CD4-positive, alpha-beta T cell treated with Interleukin-10 for 1 hour (primary cell): Measurements from ENCODE around the gene CTDSPL.
"Not testable (repeated sequence)": the region's sequence is repeated elsewhere in the genome, so short reads cannot be mapped to it uniquely, and the experiment has no call there.

Source experiments
- DNase-seq: peaks from one replicate; pipeline ENCODE4 v3.0.0-alpha.2; 2020

The CTDSPL gene

DNA sequence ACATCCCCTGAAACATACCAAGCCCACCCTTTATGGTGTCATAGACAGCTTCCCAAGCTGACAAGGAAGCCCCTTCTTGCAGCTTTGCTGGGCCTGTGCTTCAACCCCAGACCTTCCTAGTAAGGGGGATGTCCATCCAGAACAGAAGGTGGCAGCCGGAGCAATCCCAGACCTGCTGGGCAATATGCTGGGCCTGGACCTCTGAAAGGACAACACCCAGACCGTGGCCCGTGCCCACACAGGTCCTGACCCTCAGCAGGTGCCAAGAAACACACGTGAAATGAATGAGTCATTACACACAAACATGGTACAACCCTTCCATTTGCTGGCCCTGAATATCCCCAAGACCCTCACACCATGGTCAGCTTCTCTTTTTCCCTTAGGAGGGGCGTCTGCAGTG lies 109.1 kb downstream of the CTDSPL start:
- DNase-seq, result no peak

DNA sequence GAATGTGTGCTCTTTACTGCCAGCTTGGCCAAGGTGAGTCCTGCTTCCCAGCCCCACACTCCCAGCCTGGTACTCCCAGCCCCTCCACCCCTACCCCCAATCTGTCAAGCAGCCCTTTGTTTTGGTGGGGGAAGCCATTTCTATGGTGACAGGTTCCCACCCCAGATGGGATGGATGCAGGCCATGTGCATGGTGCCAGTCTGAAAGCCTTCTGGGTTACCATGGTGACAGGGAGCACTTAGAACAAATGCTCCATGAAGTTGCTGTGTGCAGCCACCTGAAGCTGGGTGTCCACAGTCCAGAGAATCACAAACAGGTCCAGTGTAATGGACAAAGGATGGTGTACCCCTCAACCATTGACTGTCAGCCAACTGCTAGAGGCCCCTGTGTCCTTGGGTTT lies 109.8 kb downstream of the CTDSPL start:
- no peak for DNase-seq

DNA sequence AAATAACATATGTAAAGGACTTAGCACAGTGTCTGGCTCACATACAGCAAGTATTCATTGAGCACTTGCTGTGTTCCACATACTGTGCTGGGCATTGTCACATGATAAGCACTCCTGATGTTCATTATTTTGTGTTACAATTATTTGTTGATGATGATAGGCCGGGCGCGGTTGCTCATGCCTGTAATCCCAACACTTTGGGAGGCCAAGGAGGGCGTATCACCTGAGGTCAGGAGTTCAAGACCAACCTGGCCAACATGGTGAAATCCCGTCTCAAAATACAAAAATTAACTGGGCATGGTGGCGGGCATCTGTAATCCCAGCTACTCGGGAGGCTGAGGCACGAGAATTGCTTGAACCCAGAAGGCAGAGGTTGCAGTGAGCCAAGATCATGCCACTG lies 110.4 kb downstream of the CTDSPL start:
- not testable (repeated sequence) for DNase-seq

DNA sequence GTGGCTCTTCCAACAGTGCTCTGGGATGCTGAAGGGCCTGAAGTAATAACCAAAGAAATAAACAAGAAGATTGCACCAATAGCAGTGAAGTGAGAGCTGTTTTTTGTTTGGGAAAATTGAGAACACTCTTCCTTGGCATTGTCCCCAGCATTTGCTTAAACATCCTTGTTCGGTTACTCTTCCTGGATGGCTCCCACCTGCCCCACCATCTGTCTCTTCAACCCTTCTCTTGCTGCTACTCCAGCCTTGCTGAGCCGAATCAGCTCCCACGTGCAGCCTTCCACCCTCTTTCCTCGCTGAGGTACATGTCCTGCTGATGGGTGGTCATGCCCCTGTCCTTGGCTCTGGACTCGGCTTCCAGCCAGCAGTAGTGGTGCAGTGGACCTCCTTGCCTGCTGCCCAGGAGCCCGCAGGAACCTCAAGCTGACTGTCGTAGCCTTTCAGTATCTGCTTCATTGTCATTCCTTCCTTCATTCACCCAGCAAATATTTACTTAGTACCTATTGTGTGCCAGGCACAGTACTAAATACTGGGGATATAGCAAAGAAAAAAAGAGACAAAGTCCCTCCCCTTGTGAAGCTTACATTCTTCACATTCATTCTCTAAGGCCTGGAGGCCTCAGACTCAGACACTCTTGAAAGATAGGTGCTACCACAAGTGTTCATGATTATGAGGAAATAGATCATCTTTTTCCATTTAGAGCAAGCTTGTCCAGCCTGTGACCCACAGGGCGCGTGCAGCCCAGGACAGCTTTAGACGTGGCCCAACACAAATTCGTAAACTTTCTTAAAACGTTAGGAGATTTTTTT lies 111.8 kb downstream of the CTDSPL start:
- DNase-seq, result no peak

DNA sequence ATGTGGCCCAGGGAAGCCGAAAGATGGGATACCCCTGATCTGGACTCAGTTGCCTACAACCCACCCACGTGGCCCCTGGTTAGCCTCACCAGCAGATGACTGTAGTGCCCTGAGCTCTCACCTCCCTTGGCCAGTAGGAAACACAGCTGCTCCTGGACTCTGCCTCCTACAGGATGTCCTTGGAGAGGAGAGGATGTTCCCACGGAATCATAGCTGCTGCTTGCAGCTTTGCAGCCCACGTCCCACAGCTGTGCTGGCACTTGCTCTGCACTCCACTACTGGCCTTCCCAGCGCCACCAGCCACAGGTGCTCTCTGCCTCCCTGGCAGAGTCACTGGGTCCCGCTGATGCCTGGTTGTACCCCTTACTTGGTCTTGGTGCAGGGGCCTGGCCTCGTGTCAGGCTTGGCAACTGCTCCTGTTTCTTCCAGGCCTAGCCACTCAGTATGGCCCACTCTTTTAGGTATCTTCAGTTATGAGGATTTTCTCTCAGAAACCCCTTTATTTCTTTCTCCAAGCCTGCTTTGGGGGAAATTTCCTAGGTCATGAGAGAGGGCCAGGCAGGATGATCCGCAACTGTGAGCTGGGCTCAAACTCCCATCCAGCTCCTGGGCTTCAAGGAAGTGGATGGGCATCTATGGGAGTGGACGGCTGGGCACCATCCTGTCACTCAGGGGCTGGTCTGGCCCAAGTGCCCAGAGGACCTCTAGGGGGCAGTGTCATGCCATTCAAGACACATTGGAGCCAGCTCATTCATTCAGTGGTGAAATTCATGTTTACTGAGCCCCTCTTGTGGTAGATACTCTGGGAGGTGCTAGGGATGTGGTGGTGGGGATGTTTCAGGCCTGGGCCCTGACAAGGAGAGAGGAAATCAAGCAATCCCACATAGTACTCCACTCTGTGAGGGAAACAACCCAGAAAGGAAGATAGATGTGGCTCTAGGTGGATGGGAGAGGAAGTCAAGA lies 112.7 kb downstream of the CTDSPL start:
- peak; percentile 78 for DNase-seq

DNA sequence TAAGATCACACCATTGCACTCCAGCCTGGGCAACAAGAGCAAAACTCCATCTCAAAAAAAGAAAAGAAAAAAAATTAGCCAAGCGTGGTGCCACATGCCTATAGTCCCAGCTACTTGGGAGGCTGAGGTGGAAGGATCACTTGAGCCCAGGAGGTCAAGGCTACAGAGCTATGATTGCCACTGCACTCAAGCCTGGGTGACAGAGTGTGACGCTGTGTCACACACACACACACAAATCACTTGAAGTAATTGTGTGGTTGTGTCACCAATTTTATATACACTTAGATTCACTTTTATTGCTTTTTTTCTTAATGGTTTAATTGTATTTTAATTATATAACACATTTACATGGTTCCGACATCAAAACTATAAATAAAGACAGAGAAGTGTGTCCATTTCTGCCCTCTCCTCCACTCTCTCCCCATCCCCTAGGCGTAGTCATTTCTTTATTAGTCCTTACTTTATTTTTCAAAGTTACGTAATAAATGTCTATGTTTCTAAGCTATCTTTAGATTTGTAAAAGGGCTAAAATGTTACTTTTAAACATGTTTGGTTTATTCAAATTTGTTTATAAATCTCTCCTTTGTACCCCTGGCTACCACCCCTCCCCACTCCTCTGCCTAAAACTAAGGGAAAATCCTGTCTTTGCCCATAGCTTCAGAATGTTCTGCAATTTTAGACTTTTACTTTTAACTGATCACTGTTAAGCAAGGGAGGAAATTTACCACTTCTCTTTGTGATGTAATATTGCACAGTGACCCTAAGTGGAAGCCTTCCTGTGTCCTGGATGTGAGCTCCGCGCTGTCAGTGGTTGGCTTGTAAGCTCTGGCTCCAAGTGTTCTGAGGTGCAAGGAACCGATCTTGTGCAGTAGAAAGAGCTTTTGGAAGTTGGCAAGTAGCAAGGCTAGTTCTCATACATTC lies 118.1 kb downstream of the CTDSPL start:
- DNase-seq, result no peak

DNA sequence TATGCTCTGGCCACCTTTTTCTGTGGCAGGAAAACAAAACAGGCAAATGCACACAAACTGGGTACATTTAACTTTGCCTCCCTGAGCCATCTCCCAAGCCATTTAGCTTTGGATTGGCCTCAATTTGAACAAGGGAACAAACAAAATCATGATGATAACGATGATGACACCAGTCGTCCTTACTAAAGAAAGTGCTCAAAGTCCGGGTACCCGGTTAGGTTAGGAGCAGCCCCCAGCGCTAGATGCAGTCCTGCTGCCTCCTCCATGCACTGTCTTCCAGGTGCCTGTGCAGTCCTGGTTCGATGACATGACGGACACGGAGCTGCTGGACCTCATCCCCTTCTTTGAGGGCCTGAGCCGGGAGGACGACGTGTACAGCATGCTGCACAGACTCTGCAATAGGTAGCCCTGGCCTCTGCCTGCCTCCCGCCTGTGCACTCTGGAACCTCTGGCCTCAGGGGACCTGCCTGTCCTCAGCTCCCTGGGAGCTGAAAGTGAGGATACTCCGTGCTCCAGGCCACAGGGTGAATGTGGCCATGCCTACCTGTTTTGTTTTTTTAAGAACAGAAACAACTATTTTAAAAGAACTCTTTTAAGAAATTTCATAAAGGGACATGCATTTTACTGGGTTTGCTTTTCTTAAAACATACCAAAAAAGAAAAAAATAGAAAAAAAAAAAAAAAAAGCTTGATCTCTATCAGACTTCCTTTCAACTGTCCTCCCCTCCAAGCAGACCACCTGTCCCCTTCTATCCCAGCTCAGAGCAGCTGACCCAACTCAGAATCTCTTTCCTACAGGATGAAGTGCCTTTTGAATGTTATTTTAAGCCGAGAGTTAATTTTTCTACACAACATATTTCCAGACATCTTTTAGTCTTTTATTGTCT lies 119.0 kb downstream of the CTDSPL start:
- no peak for DNase-seq

DNA sequence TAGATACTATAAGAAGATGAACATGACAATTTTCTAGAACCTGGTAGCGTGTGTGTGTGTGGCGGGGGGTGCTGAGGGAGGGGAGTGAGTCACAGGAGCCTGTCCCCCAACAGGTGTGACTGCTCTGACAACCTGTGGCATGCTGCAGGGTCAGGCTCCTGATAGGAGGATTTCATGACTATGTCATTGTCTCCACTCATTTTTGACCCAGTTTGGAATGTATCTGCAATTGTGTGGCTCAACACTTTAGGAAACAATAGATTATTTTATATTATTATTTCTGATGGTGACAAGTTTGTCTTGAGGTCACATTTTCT lies 119.6 kb downstream of the CTDSPL start:
- DNase-seq, result no peak

DNA sequence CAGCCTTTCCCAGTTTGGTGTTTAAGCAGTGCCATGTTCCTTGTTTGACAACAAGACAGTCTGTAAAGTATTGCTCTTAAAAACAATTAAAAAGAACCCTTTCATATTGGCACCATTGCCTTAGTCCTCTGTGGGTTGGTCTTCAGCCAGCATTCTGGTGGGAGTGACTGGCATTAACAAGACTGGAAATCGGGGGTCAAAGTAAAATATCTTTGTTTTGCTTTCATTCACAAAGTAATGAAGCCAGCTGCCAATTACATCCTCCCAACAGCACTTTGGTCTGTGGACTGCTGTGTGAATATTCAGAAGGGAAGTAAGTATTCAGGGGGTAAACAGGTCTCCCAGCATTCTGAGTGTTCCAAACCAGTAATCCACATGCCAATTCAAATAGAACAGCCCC lies 120.7 kb downstream of the CTDSPL start:
- no peak for DNase-seq

DNA sequence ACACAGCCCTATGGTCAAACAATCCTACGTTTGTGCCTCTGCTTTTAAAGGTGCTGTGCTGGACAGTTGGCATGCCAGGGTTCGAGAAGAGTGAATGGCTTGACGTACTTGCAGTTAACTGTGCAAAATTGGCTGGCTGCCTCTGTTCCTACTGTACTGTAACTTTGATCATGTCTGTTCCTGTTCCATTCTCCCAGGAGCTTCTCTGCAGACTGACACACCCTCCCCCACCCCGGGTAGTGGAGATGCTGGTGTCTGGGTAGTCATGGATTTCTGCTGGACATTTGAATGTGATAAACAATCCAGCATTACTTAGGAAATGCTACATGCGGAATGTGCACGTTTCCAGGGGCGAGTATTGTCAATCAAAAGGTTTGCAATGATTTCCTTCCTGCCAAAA lies 122.4 kb downstream of the CTDSPL start:
- no peak for DNase-seq

DNA sequence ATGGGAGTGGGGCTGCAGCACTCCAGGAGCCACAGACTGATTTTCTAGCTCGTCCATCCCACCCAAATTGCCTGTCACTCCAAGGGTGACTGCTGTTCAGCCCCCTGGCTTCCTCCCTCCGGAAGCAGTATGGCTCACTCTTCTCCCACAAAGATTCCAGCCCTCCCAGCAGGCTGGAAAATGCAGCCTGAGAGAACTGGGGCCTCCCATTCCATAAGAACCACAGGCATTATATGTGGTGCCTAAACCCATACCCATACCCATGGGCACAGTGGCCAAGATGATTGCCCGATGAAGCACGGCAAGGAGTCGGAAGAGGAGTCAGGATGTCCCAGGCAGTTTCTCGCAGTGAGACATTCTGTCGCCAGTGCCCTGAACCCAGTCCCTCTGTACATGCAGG lies 122.9 kb downstream of the CTDSPL start:
- no peak for DNase-seq

DNA sequence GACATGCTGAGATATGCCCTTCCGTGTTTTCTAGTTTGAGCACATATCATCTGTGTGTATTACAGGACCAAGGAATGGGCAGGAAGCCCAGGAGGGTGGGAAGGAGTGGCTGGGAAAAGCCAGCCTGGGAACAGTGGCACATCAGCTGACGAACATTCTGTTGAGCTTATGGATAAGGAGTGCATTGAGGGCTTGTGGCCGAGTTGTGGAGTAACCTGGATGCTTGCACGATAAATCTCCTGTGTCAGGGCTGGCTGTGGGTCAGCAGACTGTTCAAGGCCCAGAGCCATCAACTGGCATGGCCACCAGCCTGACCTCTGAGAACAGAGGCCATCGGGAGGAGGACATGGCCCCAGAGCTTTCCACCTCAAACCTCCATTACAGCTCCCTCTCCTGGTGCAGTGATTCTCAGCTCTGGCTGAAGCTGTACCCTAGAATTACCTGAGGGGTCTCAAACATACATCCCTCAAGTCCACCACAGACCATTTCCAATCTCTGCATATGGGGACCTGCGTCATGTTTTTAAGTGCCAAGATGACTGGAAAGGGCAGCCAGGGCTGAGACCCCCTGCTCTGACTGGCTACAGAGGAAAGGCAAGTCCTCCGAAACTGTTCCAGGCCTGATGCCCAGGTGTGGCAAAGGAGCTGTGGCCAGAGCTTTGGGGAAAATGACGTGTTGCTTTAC lies 124.1 kb downstream of the CTDSPL start:
- no peak for DNase-seq

DNA sequence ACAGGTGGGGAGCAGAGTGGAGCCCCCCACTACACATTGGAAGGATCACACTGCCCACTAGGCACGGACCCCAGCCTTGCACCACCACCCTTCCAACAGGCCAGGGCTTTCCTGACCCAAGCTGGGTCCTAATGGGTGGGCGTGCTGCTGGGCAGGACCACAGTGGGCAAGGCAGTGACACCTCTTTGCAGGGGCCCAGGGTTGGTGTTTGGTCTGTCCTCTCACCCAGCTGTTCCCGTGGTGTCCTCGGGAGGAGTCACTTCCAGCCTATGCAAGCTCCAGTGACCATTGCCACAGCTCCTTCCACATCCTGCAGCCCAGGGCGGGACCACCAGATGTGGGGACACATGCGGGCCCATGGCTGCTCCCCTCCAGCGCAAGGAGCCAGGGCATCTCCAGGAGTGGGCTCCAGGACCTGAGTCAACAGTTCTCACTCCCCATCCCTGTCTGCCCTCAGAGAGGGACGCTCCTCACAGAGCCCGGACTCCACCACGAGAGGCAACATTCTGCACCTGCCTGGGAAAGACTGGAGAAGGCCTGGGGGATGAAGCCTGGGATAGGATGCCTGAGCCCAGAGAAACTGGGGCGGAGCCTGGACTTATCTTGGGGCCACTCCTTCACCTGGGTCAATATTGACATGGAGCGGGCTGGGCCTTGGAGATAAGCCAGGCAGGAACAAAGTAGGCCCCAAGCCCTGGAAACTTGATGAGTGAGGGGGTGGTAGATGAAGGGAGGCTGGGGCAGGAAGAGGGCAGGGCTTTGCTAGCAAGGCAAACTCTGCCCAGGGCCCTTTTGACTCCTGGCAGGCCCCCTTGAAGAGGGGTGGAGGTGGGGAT lies 125.0 kb downstream of the CTDSPL start:
- no peak for DNase-seq

DNA sequence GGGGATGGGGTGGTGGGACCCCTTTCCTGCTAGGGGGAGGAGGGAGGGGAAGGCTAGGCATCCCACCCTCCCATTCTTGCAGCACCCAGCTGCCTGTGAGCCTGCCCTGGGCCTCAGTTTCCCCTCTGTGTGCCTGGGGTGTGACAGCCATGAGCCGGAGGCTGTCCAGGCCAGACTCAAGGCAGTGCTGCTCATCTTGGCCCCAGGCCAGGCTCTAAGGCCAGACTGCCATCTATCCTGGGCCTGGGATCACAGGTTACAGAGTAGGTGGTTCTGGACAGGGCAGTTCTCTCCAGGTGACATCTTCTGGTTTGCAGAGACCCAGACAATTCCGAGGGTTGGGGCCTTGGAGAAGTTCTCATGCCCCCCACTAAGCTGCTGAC lies 125.6 kb downstream of the CTDSPL start:
- no peak for DNase-seq

DNA sequence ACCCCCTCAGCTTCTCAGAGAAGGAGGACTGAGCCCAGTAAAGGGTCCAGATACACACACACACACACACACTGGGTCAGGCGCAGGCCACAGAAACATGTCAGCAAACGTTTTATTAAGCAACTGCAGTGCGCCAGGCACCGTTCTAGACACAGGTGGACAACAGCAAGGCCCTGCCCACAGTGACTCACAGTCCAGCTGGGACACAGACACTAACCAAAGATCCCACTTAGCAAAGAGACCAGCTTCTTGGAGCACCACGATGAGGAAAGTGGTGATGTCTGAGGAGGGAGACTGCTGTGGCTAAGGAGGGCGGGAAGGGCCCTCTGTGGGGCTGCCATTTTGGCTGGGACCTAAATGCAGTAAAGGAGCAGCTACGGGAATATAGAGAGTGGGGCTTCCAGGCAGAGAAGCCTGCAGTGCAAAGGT lies 126.1 kb downstream of the CTDSPL start:
- DNase-seq, result no peak

DNA sequence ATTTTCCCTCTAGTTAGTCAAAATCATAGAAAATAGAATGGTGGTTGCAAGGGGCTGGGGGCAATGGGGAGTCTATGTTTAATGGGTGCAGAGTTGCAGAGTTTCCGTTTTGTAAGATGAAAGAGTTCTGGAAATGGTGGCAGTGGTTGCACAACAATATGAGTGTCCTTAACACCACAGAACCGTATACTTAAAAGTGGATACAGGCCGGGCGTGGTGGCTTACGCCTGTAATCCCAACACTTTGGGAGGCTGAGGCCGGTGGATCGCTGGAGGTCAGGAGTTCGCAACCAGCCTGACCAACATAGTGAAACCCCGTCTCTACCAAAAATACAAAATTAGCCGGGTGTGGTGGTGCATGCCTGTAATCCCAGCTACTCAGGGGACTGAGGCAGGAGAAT lies 126.7 kb downstream of the CTDSPL start:
- not testable (repeated sequence) for DNase-seq

DNA sequence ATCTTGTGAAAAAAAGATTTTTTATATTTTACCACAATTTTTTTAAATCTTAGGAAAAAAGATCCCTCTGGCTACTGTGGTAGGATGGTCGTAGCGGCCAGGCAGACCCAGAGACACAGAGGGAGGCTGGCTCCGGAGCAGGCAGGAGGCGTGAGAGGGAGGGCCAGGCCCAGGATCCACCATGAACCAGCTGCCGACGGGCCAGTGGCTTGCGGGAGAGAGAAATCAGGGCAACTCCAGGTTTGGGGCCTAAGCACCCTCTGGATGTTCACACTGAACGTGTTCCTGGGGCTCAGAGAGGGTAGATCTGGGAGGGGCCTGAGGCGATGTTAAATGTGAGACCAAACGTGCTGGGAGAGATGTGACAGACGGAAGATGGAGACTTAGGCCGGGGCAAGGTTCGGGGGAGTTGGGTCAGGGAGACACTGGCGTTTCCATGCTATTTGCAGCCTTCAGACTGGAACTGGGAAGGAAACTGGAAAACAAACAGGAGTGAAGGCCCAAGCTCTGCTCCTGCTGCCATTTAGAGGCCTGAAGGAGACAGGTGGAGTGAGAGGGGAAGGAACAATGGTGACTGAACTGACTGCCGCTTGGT lies 127.3 kb downstream of the CTDSPL start:
- no peak for DNase-seq

DNA sequence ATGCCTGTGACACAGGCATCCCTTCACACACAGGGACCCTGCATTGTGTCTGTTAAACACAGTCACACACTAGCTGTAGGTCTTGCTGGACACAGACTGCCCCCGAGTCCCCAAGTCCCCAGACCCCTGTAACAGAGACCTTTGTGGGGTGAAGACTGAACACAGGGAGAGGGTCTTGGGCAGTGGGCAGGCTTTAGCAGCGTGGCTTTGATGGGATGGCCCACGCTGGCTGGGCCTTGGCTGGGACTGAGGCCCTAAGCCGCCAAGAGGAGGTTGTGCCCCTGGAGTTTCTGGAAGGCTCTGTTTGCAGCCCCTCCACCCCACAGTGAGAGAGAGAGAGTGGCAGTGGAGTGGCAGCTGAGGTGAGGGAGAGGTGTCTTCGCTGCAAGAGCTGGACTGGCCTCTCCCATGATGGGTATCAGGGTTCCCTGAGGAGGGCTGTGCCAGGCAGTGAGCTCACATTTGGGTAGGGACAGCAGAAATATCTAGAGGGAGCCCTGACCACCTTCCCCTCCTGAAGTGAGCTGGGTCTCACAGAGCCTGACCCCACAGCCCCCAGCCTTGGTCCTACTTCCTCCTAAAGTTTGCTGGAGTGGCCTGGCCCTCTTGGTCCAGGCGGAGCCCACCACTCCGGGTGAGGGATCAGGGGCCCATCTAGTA lies 128.3 kb downstream of the CTDSPL start:
- no peak for DNase-seq

DNA sequence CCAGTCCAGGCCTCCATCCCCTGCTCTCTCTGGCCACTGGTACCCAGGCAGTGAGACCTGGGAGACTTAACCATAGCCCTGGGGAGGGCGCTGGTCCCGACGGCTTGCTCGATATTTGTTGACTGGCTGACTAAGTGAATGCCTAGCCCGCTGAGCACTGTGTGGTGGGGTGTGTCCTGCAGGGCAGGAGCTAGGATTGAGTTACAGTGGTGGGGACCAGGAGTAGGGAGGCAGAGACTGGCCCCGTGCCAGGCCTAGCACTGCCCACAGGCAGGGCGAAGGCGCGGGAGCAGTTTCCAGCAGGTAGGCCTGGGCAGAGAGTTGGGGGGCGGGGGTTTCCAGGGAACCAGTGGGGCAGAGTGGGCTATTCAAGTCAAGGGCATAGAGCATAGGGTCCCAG lies 128.8 kb downstream of the CTDSPL start, which contains the start of gene VILL:
VILL (plus strand) TSS at position 260 of the 400 bp plus-strand sequence. CDS start 2,887 bp downstream, outside the sequence.
- no peak for DNase-seq
